Raji (cell line): ENCODE data around the gene CYP1B1.

Experiments
- POLR2A ChIP-seq: IDR thresholded peaks from 2 replicates; pipeline ENCODE4 v1.6.1; 2011; ENCODE audit warnings: low read depth, low read length, control low read depth; ENCODE audit not compliant: insufficient read depth

Gene CYP1B1

GRCh38 chr2:38075507-38076151, at the start of gene CYP1B1:
CYP1B1 (minus strand) TSS chr2:38076151; CDS start chr2:38075388, 763 bp downstream.
- TF ChIP-seq POLR2A: no peak

DNA sequence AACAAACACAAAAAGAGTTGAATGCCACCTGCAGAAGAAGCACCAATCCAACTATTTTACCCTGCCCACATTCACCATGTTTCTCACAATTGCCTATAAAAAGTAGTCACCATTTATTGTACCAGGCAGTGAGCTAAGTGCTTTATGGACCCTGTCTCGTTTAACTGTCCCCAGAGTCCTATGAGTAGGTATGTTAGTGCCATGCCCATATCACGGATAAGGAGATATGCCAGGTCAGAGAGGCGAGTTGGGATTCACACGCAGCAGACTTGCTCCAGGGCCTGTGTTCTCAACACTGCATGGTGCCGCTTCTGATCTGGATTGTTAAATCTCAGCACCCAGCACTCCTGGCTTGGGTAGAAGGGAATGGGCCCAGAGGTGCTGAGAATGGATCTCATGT, 49.1 kb upstream of the CYP1B1 start:
- TF ChIP-seq POLR2A: no peak

GRCh38 chr2:38123911-38124310, 48.0 kb upstream of the CYP1B1 start:
- no peak for TF ChIP-seq POLR2A

DNA sequence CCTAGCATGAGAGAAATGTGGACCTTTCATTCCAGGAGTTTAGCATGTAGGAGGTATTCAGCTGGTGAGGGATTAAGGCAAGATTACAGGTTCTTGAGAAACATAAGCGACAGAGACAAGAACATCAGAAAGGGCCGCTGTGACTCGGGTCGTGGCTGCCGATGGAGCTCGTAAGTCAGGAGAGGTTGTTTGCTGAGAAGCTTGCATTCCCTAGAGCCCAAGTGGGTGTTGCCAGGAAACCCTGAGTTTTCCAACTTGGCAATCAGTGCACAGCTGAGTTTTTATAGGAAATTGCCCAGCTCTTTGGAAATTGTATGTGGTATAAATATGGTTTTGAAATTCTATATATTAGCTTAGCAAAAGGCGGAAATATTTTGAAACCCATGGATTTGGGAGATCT, 46.4 kb upstream of the CYP1B1 start:
- no peak for TF ChIP-seq POLR2A

GRCh38 chr2:38121481-38121880, 45.5 kb upstream of the CYP1B1 start:
- no peak for TF ChIP-seq POLR2A

GRCh38 chr2:38120829-38121228, 44.9 kb upstream of the CYP1B1 start:
- no peak for TF ChIP-seq POLR2A

- no peak for TF ChIP-seq POLR2A
Measured at GRCh38 chr2:38120264-38120592, 44.3 kb upstream of the CYP1B1 start.

DNA sequence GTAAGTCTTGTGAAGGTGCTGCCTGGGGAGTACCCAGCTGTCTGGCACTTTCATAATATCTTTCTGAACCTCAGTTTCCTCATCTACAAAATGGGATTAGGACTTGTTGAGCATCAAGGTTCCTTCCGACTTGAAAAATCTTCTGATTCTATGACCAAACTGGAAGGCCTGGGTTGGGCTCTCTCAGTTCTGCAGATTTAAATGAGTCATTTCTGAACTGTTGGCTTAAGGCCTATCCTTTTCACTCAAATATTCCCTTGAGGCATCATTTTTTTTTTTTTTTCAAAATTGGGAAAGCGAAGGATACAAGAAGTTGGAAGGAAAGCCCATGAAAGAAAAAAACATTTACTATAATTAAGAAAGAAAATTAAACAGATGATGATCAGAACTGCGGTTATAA, 40.8 kb upstream of the CYP1B1 start:
- TF ChIP-seq POLR2A: no peak

DNA sequence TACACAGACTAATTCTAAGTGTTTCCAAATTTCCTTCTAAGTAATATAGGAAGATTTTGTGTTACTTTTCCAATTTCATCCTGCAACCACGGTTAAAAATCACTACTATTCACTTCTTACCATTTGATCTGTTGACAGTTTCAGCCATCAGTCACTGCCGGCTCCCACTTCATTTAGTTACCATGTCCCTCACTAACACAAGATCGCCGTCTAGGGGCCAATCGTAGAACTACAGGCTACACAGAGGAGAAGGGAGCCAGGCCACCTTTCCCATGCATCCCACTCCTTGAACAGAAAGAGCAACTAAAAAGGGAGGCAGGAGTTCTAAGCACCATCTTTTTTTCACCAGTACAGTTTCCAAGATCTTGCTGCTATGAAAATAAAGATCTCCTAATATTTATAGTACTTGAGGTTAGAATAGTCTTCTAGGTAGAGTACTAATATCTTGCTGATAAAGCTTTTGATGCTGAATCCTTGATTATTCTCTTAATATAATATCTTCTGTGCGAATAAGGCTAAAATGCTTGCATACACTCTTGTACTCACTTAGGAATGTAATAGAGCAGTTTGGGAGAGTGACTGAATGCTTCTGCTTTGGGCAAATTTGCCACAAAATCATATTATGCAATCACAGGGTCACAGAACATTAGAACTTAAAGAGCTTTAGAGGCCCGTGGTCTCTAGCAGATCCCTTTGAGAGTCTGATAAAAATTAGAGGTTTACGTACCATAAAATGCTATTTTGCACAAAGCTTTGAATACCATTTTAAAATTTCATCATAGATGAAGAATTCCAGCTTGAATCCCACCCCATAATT, 39.5 kb upstream of the CYP1B1 start:
- TF ChIP-seq POLR2A: no peak

DNA sequence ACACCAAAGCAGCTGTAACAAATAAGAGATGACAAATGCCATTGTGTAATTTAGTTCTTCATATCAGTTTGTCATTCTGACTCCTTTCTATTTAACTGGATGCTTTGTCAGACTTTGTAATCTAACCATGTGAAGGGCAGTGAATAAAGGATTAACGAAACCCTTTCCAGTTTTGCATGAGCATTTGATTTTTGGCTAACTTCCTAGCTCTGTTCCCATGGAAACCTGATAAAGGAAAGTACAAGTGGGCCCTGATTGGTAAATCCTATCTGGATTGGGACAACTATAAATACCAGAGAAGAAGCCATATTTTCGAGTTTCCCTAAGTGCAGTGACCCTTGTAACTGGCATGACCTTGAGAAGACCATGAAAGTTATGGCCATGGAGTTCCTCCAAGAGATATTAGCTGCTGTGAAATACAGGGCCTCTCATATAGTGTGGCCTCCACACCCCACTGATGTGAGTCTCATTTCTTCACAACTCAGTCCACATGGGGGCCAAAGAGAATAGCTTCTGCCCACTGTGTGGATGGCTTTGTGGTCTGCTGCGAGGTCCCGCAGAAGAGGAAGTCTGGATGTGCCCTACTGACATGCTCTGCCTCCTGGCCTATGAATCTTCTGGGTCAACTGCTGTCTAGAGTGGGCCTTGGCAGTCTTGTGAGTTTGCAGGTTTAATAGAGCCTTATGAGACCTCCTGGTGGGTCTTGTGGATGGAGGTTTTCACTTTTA, 38.2 kb upstream of the CYP1B1 start:
- TF ChIP-seq POLR2A: no peak

DNA sequence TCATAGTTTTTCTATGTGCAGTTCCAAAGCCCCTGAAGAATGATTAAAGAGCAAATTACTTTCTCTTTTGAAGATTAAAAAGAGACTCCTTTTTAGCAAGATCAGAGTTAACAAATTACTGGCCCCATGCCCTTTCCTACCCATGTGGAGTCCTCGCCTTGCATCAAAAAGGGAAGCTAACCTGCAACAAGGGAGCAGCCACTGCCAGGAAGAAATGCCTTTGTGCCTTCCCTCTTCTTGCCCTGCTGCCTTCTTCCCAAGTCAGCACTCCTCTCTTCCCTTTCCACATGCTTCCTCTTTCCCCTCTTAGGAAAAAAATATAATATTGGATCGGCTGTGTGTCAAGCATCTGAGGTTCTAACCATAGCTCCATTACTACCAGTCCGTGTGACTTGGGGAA, 37.1 kb upstream of the CYP1B1 start:
- no peak for TF ChIP-seq POLR2A

DNA sequence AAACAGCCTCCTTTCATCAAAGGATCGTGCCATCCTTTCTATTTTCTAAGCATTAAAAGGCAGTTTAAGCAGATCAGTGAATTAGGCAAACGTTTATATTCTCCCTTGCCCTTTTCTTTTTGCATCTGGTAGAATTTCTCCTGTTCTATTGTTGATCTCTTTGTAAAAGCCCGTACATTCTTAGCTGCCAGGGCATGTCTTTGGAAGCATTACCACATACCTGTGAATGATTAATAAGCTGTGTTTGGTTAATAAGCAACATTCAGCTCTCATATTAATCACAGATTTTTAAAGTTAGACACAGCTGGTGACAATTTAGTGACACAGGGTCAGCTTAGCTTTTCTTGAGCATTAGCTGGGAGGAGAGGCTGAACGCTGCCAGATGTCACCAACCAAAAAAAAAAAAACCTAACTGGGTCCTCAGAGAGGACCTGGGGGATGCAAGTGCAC, 33.8 kb upstream of the CYP1B1 start:
- no peak for TF ChIP-seq POLR2A

GRCh38 chr2:38108907-38109731, 33.2 kb upstream of the CYP1B1 start:
- TF ChIP-seq POLR2A: no peak

- TF ChIP-seq POLR2A: no peak
Measured at GRCh38 chr2:38107738-38108410, 31.9 kb upstream of the CYP1B1 start.
